MM.1S (cell line): ENCODE results near the gene OR7G2.

Experiments used
- DNase-seq: peaks from one replicate; pipeline ENCODE4 v3.0.0-alpha.2; 2015
- H2AFZ ChIP-seq: fragments of 300-600 bp; sonication (generic); 2 replicates; pipeline ENCODE4 v1.6.0; 2016; ENCODE audit warnings: antibody characterized with exemption, low read length
- H3F3A ChIP-seq: fragments of 300-600 bp; sonication (generic); 2 replicates; pipeline ENCODE4 v1.6.1; 2016; ENCODE audit warnings: mild to moderate bottlenecking, antibody characterized with exemption, low read length, moderate library complexity, mixed read lengths; ENCODE audit not compliant: insufficient read depth
- H3K27ac ChIP-seq: fragments of 300-600 bp; sonication (generic); 2 replicates; pipeline ENCODE4 v1.5.1; 2016; ENCODE audit warnings: mild to moderate bottlenecking, low read length
- H3K27me3 ChIP-seq: fragments of 300-600 bp; sonication (generic); replicated peaks from 2 replicates; pipeline ENCODE4 v1.6.0; 2016; ENCODE audit warnings: low read length; ENCODE audit not compliant: insufficient read depth
- H3K36me3 ChIP-seq: fragments of 300-600 bp; sonication (generic); replicated peaks from 2 replicates; pipeline ENCODE4 v1.6.1; 2016; ENCODE audit warnings: mild to moderate bottlenecking, low read length, mixed read lengths; ENCODE audit not compliant: insufficient read depth
- H3K4me1 ChIP-seq: fragments of 300-600 bp; sonication (generic); 2 replicates; pipeline ENCODE4 v1.6.1; 2016; ENCODE audit warnings: low read length, mixed read lengths
- H3K4me2 ChIP-seq: fragments of 300-600 bp; sonication (generic); 2 replicates; pipeline ENCODE4 v1.6.0; 2016; ENCODE audit warnings: low read depth, low read length
- H3K4me3 ChIP-seq: fragments of 300-600 bp; sonication (generic); 2 replicates; pipeline ENCODE4 v1.5.1; 2016; ENCODE audit warnings: low read length, mixed read lengths
- H3K79me2 ChIP-seq: fragments of 300-600 bp; sonication (generic); 2 replicates; pipeline ENCODE4 v1.6.1; 2016; ENCODE audit warnings: mixed run types, low read length, mixed read lengths
- H3K9ac ChIP-seq: fragments of 300-600 bp; sonication (generic); 2 replicates; pipeline ENCODE4 v1.6.1; 2016; ENCODE audit warnings: low read length, mixed read lengths
- H3K9me2 ChIP-seq: fragments of 300-600 bp; sonication (generic); replicated peaks from 2 replicates; pipeline ENCODE4 v1.6.1; 2016; ENCODE audit warnings: mild to moderate bottlenecking, low read length, mixed read lengths; ENCODE audit not compliant: insufficient read depth
- H3K9me3 ChIP-seq: fragments of 300-600 bp; sonication (generic); replicated peaks from 2 replicates; pipeline ENCODE4 v1.6.1; 2016; ENCODE audit warnings: mild to moderate bottlenecking, low read length, mixed read lengths; ENCODE audit not compliant: insufficient read depth
- H4K20me1 ChIP-seq: fragments of 300-600 bp; sonication (generic); 2 replicates; pipeline ENCODE4 v1.6.1; 2016; ENCODE audit warnings: mild to moderate bottlenecking, low read length, moderate library complexity, mixed read lengths; ENCODE audit not compliant: insufficient read depth
- CTCF ChIP-seq: fragments of 300-600 bp; sonication (generic); IDR thresholded peaks from 2 replicates; pipeline ENCODE4 v1.5.1; 2016; ENCODE audit warnings: antibody characterized with exemption, low read length, mixed read lengths
- EZH2 ChIP-seq: fragments of 300-600 bp; sonication (generic); optimal IDR thresholded peaks from 2 replicates; pipeline ENCODE3; 2017; ENCODE audit warnings: low read depth, mild to moderate bottlenecking, antibody characterized with exemption, low read length, mixed read lengths
- EZH2phosphoT487 ChIP-seq: fragments of 300-600 bp; sonication (generic); IDR thresholded peaks from 2 replicates; pipeline ENCODE4 v1.6.1; 2018; ENCODE audit warnings: antibody characterized with exemption, low read length

The OR7G2 gene

GRCh38 chr19:9065457-9066014, 41.7 kb downstream of the OR7G2 start:
- H3K9me2 ChIP-seq = no peaks in the 10 kb centered on the region
- H3K9ac ChIP-seq = no peak overlapping the region
- no peaks in the 10 kb centered on the region for H4K20me1 ChIP-seq
- no peak overlapping the region for H3K27ac ChIP-seq
- no peak for DNase-seq
- no peaks in the 10 kb centered on the region for H3F3A ChIP-seq
- H3K79me2 ChIP-seq = no peaks in the 10 kb centered on the region
- H3K4me3 ChIP-seq = no peak overlapping the region
- H3K9me3 ChIP-seq = no peaks in the 10 kb centered on the region
- H3K4me1 ChIP-seq = no peaks in the 10 kb centered on the region
- H3K4me2 ChIP-seq = no peak overlapping the region
- H3K27me3 ChIP-seq = peaks cover 16% of the 10 kb centered on the region
- TF ChIP-seq CTCF (no peak), EZH2 (no peak), EZH2phosphoT487 (no peak)
- H3K36me3 ChIP-seq = no peaks in the 10 kb centered on the region
- H2AFZ ChIP-seq = no peak overlapping the region

- no peak overlapping the region for H3K27ac ChIP-seq
- H3K27me3 ChIP-seq = peaks cover 5% of the 10 kb centered on the region; the same call in 1 of the 2 replicates
- no peaks in the 10 kb centered on the region for H3K9me3 ChIP-seq
- no peaks in the 10 kb centered on the region for H3K4me1 ChIP-seq
- TF ChIP-seq EZH2phosphoT487 = no peak
- TF ChIP-seq CTCF = no peak
- TF ChIP-seq EZH2 = no peak
- no peak overlapping the region for H3K4me3 ChIP-seq
- H3K79me2 ChIP-seq = no peaks in the 10 kb centered on the region
- no peak overlapping the region for H2AFZ ChIP-seq
- DNase-seq = no peak
- no peak overlapping the region for H3K9ac ChIP-seq
- no peaks in the 10 kb centered on the region for H3K9me2 ChIP-seq
- H4K20me1 ChIP-seq = no peaks in the 10 kb centered on the region
- no peaks in the 10 kb centered on the region for H3K36me3 ChIP-seq
- no peaks in the 10 kb centered on the region for H3F3A ChIP-seq
- no peak overlapping the region for H3K4me2 ChIP-seq
Measured at GRCh38 chr19:9061879-9062278, 45.4 kb downstream of the OR7G2 start.

- TF ChIP-seq CTCF (no peak), EZH2 (no peak), EZH2phosphoT487 (no peak)
- Histone ChIP-seq H3K27me3 (peaks cover 9% of the 10 kb centered on the region; the same call in 1 of the 2 replicates), H3K9me2 (no peaks in the 10 kb centered on the region), H3K9ac (no peak overlapping the region), H4K20me1 (no peaks in the 10 kb centered on the region), H3K4me1 (no peaks in the 10 kb centered on the region), H3K27ac (no peak overlapping the region), H3K36me3 (no peaks in the 10 kb centered on the region), H2AFZ (no peak overlapping the region), H3K4me3 (no peak overlapping the region), H3K79me2 (no peaks in the 10 kb centered on the region), H3F3A (no peaks in the 10 kb centered on the region), H3K9me3 (no peaks in the 10 kb centered on the region), H3K4me2 (no peak overlapping the region)
- no peak for DNase-seq
Measured at GRCh38 chr19:9060564-9061340, 46.5 kb downstream of the OR7G2 start.
